Calu3 (cell line): ENCODE data around the gene COL15A1. TPM values are rescaled to one million over a fixed set of nuclear protein-coding genes. Genes with fewer than 3 reads are reported as not detected.
A peak's percentile ranks its signal among the peaks of the same experiment; 100 is the strongest.

Experiments
- BruUV-seq: library from RNA; stranded (reverse); fragments of 400-500 nt; replicated peaks from 2 replicates; lab custom pipeline; 2021; lab: Mats Ljungman, UMichigan
- CTCF ChIA-PET: fragments of 300-600 bp; sonication (Branson Sonifier 250); formaldehyde crosslinking; loops from one replicate; lab custom pipeline; 2022; ENCODE audit warnings: antibody characterized with exemption; lab: Charles Lee
- DNase-seq: peaks from one replicate; pipeline ENCODE4 v3.0.0; 2022
- H3K27ac Mint-ChIP-seq: one replicate; pipeline ENCODE4 v1.8.0; 2022; ENCODE audit warnings: mixed read lengths; ENCODE audit not compliant: unreplicated experiment
- H3K27me3 Mint-ChIP-seq: one replicate; pipeline ENCODE4 v1.8.0; 2022; ENCODE audit warnings: mixed read lengths; ENCODE audit not compliant: unreplicated experiment
- H3K36me3 Mint-ChIP-seq: one replicate; pipeline ENCODE4 v1.8.0; 2022; ENCODE audit warnings: mild to moderate bottlenecking, moderate library complexity, mixed read lengths; ENCODE audit not compliant: insufficient read depth, unreplicated experiment
- H3K4me1 Mint-ChIP-seq: one replicate; pipeline ENCODE4 v1.8.0; 2022; ENCODE audit warnings: mild to moderate bottlenecking, low read depth, mixed read lengths; ENCODE audit not compliant: unreplicated experiment
- H3K4me3 Mint-ChIP-seq: one replicate; pipeline ENCODE4 v1.8.0; 2022; ENCODE audit warnings: mild to moderate bottlenecking, low read depth, moderate library complexity, mixed read lengths; ENCODE audit not compliant: unreplicated experiment
- H3K9me3 Mint-ChIP-seq: one replicate; pipeline ENCODE4 v1.8.0; 2022; ENCODE audit warnings: low read depth, mixed read lengths; ENCODE audit not compliant: unreplicated experiment
- CTCF ChIP-seq: fragments of 200-600 bp; IDR thresholded peaks from one replicate; pipeline ENCODE4 v1.8.0; 2022; ENCODE audit warnings: antibody characterized with exemption; ENCODE audit not compliant: unreplicated experiment
- intact Hi-C: fragments of 100-400 bp; cut with micrococcal nuclease; formaldehyde crosslinking; loops from one replicate; pipeline ENCODE4 v1.10.0; 2022; ENCODE audit not compliant: unreplicated experiment
- total RNA-seq: library from RNA; stranded (reverse); gene quantifications from 2 replicates; pipeline ENCODE4 v1.2.3, GENCODE V29; 2022

Gene COL15A1
- total RNA-seq, 1 experiment from 2014 or later = not detected

- Mint-ChIP-seq H3K9me3 (no peaks in the 10 kb centered on the region), H3K4me1 (peaks cover 6% of the 10 kb centered on the region), H3K36me3 (no peaks in the 10 kb centered on the region), H3K4me3 (no peak overlapping the region), H3K27me3 (peaks cover 59% of the 10 kb centered on the region), H3K27ac (no peak overlapping the region)
- DNase-seq = no peak
- CTCF ChIA-PET = no interaction called here
- no TSS peak for BruUV-seq
- no peak for TF ChIP-seq CTCF
- intact Hi-C loops = loop anchor here (5.0 kb wide), 1 partner anchor 134 kb away; no protein-coding TSS in a partner anchor
These were observed 52.3 kb downstream of the COL15A1 start for GRCh38 chr9:98995971-98996504.

DNA sequence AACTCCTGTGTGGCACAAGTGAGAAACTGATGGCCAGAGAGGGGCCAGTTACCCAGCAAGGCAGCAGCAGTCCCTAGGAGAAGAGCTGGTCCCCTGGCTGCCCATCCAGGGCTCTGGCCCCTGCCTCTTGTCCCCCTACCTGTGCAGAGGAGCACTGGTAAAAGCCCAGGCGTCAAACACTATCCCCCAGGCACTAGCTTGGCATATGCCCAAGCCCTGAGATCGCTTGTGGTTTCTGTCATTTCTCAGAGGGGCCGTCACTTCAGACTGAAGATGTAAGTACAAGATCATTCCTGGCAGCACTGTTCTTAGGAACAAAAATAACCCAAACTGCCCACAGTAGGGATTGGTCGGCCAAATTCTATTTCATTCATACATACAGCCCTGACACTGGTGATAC, 53.9 kb downstream of the COL15A1 start:
- H3K36me3 Mint-ChIP-seq = no peaks in the 10 kb centered on the region
- peaks cover 74% of the 10 kb centered on the region for H3K27me3 Mint-ChIP-seq
- intact Hi-C loops = loop anchor here (5.0 kb wide), 1 partner anchor 135 kb away; no protein-coding TSS in a partner anchor
- H3K4me3 Mint-ChIP-seq = no peak overlapping the region
- no peak overlapping the region for H3K27ac Mint-ChIP-seq
- CTCF ChIA-PET = interaction anchor here (1.3 kb wide), 1 partner anchor 191 kb away, joined by 6 read pairs; no protein-coding TSS in a partner anchor
- TF ChIP-seq CTCF = no peak
- no TSS peak for BruUV-seq
- peaks cover 6% of the 10 kb centered on the region for H3K4me1 Mint-ChIP-seq
- no peak for DNase-seq
- no peaks in the 10 kb centered on the region for H3K9me3 Mint-ChIP-seq

- no peaks in the 10 kb centered on the region for H3K36me3 Mint-ChIP-seq
- peak; percentile 77 for DNase-seq
- H3K4me3 Mint-ChIP-seq = no peak overlapping the region
- H3K27ac Mint-ChIP-seq = no peak overlapping the region
- intact Hi-C loops = loop anchor here (1.0 to 5.0 kb wide), 3 partner anchors 136 to 192 kb away; no protein-coding TSS in a partner anchor
- TF ChIP-seq CTCF = peak; percentile 73
- peaks cover 79% of the 10 kb centered on the region for H3K27me3 Mint-ChIP-seq
- CTCF ChIA-PET = interaction anchor here (2.1 to 2.2 kb wide), 2 partner anchors 150 to 192 kb away, joined by 6 to 11 read pairs; no protein-coding TSS in a partner anchor
- no peaks in the 10 kb centered on the region for H3K9me3 Mint-ChIP-seq
- BruUV-seq = no TSS peak
- peaks cover 3% of the 10 kb centered on the region for H3K4me1 Mint-ChIP-seq
These were observed 54.9 kb downstream of the COL15A1 start for GRCh38 chr9:98998441-98999151.

GRCh38 chr9:98999152-98999525, 55.4 kb downstream of the COL15A1 start:
- no peak for DNase-seq
- BruUV-seq = no TSS peak
- TF ChIP-seq CTCF = peak; percentile 17
- Mint-ChIP-seq H3K36me3 (no peaks in the 10 kb centered on the region), H3K27me3 (peaks cover 79% of the 10 kb centered on the region), H3K4me1 (no peaks in the 10 kb centered on the region), H3K9me3 (no peaks in the 10 kb centered on the region), H3K4me3 (no peak overlapping the region), H3K27ac (no peak overlapping the region)
- intact Hi-C loops = loop anchor here (1.0 to 5.0 kb wide), 3 partner anchors 137 to 193 kb away; no protein-coding TSS in a partner anchor
- CTCF ChIA-PET = interaction anchor here (0.6 to 2.2 kb wide), 3 partner anchors 45 to 193 kb away, joined by 3 to 11 read pairs (median 6); no protein-coding TSS in a partner anchor
